GM19239 (cell line): ENCODE measurements around the gene SLC22A13.
"Not testable (repeated sequence)": the region's sequence is repeated elsewhere in the genome, so short reads cannot be mapped to it uniquely, and the experiment has no call there.

ENCODE experiments used
- DNase-seq: peaks from one replicate; pipeline ENCODE4 v3.0.0; 2011; ENCODE audit warnings: low spot score; ENCODE audit not compliant: insufficient read length
- FAIRE-seq: peaks from 2 replicates; lab custom pipeline; 2011; peaks lifted over from hg19 to GRCh38; lab: Jason Lieb, UNC

Gene SLC22A13

GRCh38 chr3:38297053-38297452, 31.4 kb downstream of the SLC22A13 start:
- not testable (repeated sequence) for DNase-seq, FAIRE-seq

GRCh38 chr3:38297537-38297936, 31.9 kb downstream of the SLC22A13 start:
- DNase-seq (no peak), FAIRE-seq (no peak)

GRCh38 chr3:38297947-38298711, 32.5 kb downstream of the SLC22A13 start:
- FAIRE-seq (peak; percentile 76), DNase-seq (no peak)

- DNase-seq (no peak), FAIRE-seq (no peak)
These were observed 41.3 kb downstream of the SLC22A13 start for GRCh38 chr3:38306941-38307340.

GRCh38 chr3:38307599-38307998, 42.0 kb downstream of the SLC22A13 start:
- FAIRE-seq (no peak), DNase-seq (no peak)

GRCh38 chr3:38308456-38308855, 42.8 kb downstream of the SLC22A13 start:
- no peak for DNase-seq
- FAIRE-seq = no peak

- no peak for DNase-seq
- no peak for FAIRE-seq
These were observed 45.9 kb downstream of the SLC22A13 start for GRCh38 chr3:38311476-38311875.

- DNase-seq = no peak
- FAIRE-seq = no peak
These were observed 46.3 kb downstream of the SLC22A13 start for GRCh38 chr3:38311941-38312340.

- no peak for DNase-seq
- no peak for FAIRE-seq
These were observed 46.7 kb downstream of the SLC22A13 start for GRCh38 chr3:38312356-38312755.

GRCh38 chr3:38313263-38313662, 47.7 kb downstream of the SLC22A13 start:
- DNase-seq (no peak), FAIRE-seq (no peak)

GRCh38 chr3:38313695-38314094, 48.1 kb downstream of the SLC22A13 start:
- FAIRE-seq = no peak
- no peak for DNase-seq

- FAIRE-seq (no peak), DNase-seq (no peak)
These were observed 48.6 kb downstream of the SLC22A13 start for GRCh38 chr3:38314112-38314763.

- no peak for DNase-seq
- FAIRE-seq = no peak
These were observed 49.3 kb downstream of the SLC22A13 start for GRCh38 chr3:38314764-38315487.

- DNase-seq (no peak), FAIRE-seq (no peak)
These were observed 50.0 kb downstream of the SLC22A13 start for GRCh38 chr3:38315488-38316230.

- DNase-seq = no peak
These were observed 51.0 kb downstream of the SLC22A13 start for GRCh38 chr3:38316356-38317191.

GRCh38 chr3:38317192-38317759, 51.7 kb downstream of the SLC22A13 start:
- FAIRE-seq (no peak), DNase-seq (no peak)

More at GRCh38 chr3:38316356-38317191, 51.0 kb downstream of the SLC22A13 start:
- FAIRE-seq = no peak

GRCh38 chr3:38318766-38319671, 53.4 kb downstream of the SLC22A13 start:
- FAIRE-seq (no peak), DNase-seq (no peak)

- not testable (repeated sequence) for DNase-seq, FAIRE-seq
These were observed 55.0 kb downstream of the SLC22A13 start for GRCh38 chr3:38320638-38321037.
